ENCODE data around the gene KRTAP19-8.

KRTAP19-8 gene

DNA sequence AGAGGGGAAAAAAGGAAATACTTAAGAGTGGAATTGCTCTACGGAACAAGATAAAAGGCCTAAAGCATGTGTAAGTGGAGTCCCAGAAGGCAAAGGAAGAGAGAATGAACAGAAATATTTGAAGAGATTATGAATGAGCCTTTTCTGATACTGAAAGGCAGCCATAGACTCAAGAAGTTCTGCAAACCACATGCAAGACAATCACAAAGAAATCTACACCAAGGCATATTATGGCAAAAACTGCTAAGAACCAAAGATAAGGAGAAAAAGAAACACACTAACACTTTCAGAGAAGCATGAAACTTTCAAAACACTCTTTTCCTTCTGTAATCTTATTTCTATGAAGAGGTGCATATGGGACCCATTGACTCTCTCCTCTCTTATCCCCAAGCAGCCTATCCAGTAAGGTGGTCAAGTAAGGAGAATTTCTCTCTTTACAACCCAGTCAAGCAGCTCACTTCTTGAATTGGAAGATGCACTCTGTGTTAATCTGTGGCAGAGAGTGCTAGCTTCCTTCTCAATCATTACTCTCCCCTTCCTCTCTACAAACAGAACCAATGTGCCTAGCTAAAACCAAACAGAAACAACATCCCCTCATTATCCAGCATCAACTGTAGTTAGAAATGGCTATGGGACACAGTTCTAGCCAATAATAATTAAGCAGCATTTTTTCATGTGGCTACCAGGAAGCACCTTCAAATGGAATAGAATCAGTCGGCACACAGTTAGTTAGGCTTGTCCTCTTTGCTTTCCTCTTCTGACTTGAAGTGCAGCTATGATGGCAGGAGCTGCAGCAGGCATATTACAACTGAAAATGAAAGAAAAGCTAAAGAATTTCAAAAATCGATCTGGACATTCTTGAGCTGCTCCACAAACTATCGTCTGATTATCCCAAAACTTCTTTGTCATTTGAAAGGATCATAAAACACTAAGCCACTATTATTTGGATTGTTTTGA is 25.9 kb downstream of the KRTAP19-8 start:
- no peak for DNase-seq (ENCODE audit: low read depth)

- no peak for DNase-seq (ENCODE audit: low read depth)
Observed at GRCh38 chr21:31011412-31011811, 26.9 kb downstream of the KRTAP19-8 start.

DNA sequence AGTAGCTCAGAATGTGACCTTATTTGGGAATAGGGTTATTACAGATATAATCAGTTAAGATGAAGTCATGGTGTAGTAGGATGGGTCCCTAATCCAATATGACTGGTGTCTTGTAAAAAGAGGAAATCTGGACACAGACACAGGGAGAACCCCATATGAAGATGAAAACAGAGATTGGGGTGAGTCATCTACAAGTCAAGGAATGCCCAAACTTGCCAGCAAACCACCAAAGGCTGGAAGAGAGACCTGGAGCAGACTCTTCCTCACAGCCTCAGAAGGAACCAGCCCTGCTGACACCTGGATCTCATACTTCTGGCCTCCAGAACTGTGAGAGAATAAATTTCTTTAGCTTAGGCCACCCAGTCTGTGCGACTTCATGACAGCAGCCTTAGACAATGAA is 29.9 kb downstream of the KRTAP19-8 start:
- no peak for DNase-seq (ENCODE audit: low read depth)

DNA sequence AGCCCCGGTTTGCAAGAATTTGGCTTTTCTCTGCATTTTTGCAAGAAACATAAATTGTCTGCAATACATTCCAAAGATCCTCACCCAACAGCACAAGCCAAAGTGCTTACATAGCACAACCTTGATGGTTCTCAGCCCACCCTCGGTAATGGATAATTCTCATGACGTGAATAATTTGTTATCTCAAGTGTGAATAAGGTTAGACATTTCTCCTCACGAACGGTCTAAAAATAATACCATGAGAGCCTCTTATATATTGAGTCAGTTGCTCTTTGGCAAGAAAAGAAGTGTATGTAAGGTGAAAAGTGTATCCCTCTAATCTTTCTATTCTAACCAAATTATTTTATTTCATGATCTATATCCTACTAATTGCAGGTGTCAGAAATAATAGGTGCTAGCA is 33.3 kb downstream of the KRTAP19-8 start:
- no peak for DNase-seq (ENCODE audit: low read depth)

- DNase-seq (ENCODE audit: low read depth) = no peak
Observed at GRCh38 chr21:31003471-31003870, 34.8 kb downstream of the KRTAP19-8 start.

GRCh38 chr21:30997541-30997940 is 40.7 kb downstream of the KRTAP19-8 start:
- DNase-seq (ENCODE audit: low read depth) = no peak

GRCh38 chr21:30996728-30997127 is 41.5 kb downstream of the KRTAP19-8 start:
- DNase-seq (ENCODE audit: low read depth) = no peak

GRCh38 chr21:30994932-30995331 is 43.3 kb downstream of the KRTAP19-8 start:
- DNase-seq (ENCODE audit: low read depth) = no peak

GRCh38 chr21:30990514-30991262 is 47.6 kb downstream of the KRTAP19-8 start:
- no peak for DNase-seq (ENCODE audit: low read depth)

DNA sequence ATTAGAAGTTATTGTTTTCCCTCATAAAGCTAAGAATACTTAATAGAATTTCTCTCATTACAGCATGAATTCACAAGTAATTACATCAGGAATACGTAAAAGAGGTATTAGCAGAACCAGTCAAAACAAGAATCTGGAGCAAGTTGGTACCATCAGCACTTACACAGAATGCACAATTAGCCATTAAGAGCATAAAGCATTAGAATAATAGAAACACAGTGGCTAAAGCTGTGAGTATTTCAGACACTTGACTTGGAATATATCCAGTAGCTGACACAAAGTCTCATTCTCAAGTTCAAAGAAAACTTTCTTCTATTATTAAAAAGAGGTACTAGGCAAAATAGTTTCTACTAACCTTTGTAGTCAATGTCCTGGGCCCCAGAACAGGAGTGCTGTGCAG is 49.6 kb downstream of the KRTAP19-8 start:
- no peak for DNase-seq (ENCODE audit: low read depth)
